ENCODE results near the gene NCR1. TPM values are rescaled to one million over a fixed set of nuclear protein-coding genes. Genes with fewer than 3 reads are reported as not detected.
"Not testable (repeated sequence)": the region's sequence is repeated elsewhere in the genome, so short reads cannot be mapped to it uniquely, and the experiment has no call there.

The NCR1 gene
- polyA plus RNA-seq, 1 donor from 2014 or later: not detected

DNA sequence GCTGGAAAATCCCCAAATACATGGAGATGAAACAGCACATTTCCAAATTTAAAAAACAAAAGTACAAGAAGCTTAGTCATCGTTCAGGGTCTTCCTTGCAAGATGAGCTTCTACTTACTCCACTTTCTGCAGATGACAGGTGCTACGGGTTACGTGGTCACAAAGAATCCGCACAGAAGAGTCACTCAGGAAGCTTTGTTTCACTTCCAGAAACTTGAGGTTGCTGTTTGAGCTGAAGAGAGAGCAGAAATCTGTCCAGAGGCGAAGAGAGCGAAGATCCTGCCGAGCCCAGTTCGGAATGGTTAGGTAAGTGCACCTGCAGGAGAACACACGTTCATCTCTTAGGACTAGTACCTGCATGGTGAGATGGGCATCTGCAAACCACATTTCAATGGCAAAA lies 32.0 kb downstream of the NCR1 start:
- Histone ChIP-seq H3K36me3 (ENCODE audit: insufficient read depth, low read length) (no peaks in the 10 kb centered on the region), H3K9me2 (ENCODE audit: insufficient read depth, low read length) (no peaks in the 10 kb centered on the region), H3K27ac (ENCODE audit: low read length) (no peak overlapping the region), H3K27me3 (ENCODE audit: insufficient read depth, low read depth, low read length) (no peaks in the 10 kb centered on the region), H3K79me2 (replicated peaks; ENCODE audit: insufficient read depth, low read length) (no peaks in the 10 kb centered on the region), H3K4me3 (ENCODE audit: low read length) (no peak overlapping the region), H4K20me1 (ENCODE audit: insufficient read depth) (no peaks in the 10 kb centered on the region), H3K9me3 (ENCODE audit: low read length) (no peaks in the 10 kb centered on the region), H3F3A (ENCODE audit: insufficient read depth, low read length, poor library complexity, severe bottlenecking) (no peaks in the 10 kb centered on the region), H3K9ac (ENCODE audit: low read length) (no peak overlapping the region), H3K4me2 (ENCODE audit: low read length) (no peak overlapping the region), H2AFZ (ENCODE audit: low read depth, low read length) (no peak overlapping the region)
- TF ChIP-seq POLR2AphosphoS5 (IDR thresholded peaks at IDR 0.05) (no peak), CTCF (IDR thresholded peaks at IDR 0.05; ENCODE audit: poor library complexity, severe bottlenecking) (no peak), MXI1 (conservative IDR thresholded peaks at IDR 0.05; ENCODE audit: poor library complexity, severe bottlenecking) (no peak), EP300 (conservative IDR thresholded peaks at IDR 0.05; ENCODE audit: poor library complexity, severe bottlenecking) (no peak), SMC3 (conservative IDR thresholded peaks at IDR 0.05; ENCODE audit: poor library complexity) (no peak), TAF1 (IDR thresholded peaks at IDR 0.05; ENCODE audit: low read depth) (no peak), EZH2 (IDR thresholded peaks at IDR 0.05; ENCODE audit: borderline replicate concordance, insufficient read depth, low read length, poor library complexity, severe bottlenecking) (no peak), RAD21 (conservative IDR thresholded peaks at IDR 0.05) (no peak)
- TF ChIP-seq, protein P1, sequence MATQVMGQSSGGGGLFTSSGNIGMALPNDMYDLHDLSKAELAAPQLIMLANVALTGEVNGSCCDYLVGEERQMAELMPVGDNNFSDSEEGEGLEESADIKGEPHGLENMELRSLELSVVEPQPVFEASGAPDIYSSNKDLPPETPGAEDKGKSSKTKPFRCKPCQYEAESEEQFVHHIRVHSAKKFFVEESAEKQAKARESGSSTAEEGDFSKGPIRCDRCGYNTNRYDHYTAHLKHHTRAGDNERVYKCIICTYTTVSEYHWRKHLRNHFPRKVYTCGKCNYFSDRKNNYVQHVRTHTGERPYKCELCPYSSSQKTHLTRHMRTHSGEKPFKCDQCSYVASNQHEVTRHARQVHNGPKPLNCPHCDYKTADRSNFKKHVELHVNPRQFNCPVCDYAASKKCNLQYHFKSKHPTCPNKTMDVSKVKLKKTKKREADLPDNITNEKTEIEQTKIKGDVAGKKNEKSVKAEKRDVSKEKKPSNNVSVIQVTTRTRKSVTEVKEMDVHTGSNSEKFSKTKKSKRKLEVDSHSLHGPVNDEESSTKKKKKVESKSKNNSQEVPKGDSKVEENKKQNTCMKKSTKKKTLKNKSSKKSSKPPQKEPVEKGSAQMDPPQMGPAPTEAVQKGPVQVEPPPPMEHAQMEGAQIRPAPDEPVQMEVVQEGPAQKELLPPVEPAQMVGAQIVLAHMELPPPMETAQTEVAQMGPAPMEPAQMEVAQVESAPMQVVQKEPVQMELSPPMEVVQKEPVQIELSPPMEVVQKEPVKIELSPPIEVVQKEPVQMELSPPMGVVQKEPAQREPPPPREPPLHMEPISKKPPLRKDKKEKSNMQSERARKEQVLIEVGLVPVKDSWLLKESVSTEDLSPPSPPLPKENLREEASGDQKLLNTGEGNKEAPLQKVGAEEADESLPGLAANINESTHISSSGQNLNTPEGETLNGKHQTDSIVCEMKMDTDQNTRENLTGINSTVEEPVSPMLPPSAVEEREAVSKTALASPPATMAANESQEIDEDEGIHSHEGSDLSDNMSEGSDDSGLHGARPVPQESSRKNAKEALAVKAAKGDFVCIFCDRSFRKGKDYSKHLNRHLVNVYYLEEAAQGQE (IDR thresholded peaks at IDR 0.05; ENCODE audit: borderline replicate concordance): no peak

DNA sequence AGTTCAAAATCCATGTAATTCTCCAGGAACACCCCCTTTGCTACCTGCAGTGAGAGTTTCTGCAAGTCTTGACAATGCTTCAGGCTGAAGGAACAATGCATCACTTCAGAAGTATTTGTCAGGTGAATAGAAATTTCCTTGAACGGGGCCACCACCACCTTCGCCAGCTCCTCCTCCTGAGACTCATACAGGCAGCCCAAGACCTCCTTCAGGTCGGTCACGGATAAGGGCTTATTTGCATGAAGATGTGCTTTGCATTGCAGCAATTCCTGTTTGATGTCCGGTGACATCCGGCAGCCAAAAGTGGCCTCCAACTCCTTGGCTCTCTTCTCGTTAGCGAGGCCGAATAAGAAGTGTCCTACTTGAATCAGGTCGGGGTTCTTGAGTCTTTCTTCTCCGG lies 33.0 kb downstream of the NCR1 start:
- H2AFZ ChIP-seq (ENCODE audit: low read depth, low read length): no peak overlapping the region
- H3K27ac ChIP-seq (ENCODE audit: low read length): no peak overlapping the region
- H3F3A ChIP-seq (ENCODE audit: insufficient read depth, low read length, poor library complexity, severe bottlenecking): no peaks in the 10 kb centered on the region
- no peaks in the 10 kb centered on the region for H3K79me2 ChIP-seq (replicated peaks; ENCODE audit: insufficient read depth, low read length)
- H3K9me3 ChIP-seq (ENCODE audit: low read length): no peaks in the 10 kb centered on the region
- no peak overlapping the region for H3K4me2 ChIP-seq (ENCODE audit: low read length)
- H3K27me3 ChIP-seq (ENCODE audit: insufficient read depth, low read depth, low read length): no peaks in the 10 kb centered on the region
- no peak overlapping the region for H3K9ac ChIP-seq (ENCODE audit: low read length)
- no peak overlapping the region for H3K4me3 ChIP-seq (ENCODE audit: low read length)
- H4K20me1 ChIP-seq (ENCODE audit: insufficient read depth): no peaks in the 10 kb centered on the region
- H3K9me2 ChIP-seq (ENCODE audit: insufficient read depth, low read length): no peaks in the 10 kb centered on the region
- TF ChIP-seq TAF1 (IDR thresholded peaks at IDR 0.05; ENCODE audit: low read depth): no peak
- no peak for TF ChIP-seq RAD21 (conservative IDR thresholded peaks at IDR 0.05)
- TF ChIP-seq POLR2AphosphoS5 (IDR thresholded peaks at IDR 0.05): no peak
- TF ChIP-seq MXI1 (conservative IDR thresholded peaks at IDR 0.05; ENCODE audit: poor library complexity, severe bottlenecking): no peak
- no peak for TF ChIP-seq EP300 (conservative IDR thresholded peaks at IDR 0.05; ENCODE audit: poor library complexity, severe bottlenecking)
- no peaks in the 10 kb centered on the region for H3K36me3 ChIP-seq (ENCODE audit: insufficient read depth, low read length)

DNA sequence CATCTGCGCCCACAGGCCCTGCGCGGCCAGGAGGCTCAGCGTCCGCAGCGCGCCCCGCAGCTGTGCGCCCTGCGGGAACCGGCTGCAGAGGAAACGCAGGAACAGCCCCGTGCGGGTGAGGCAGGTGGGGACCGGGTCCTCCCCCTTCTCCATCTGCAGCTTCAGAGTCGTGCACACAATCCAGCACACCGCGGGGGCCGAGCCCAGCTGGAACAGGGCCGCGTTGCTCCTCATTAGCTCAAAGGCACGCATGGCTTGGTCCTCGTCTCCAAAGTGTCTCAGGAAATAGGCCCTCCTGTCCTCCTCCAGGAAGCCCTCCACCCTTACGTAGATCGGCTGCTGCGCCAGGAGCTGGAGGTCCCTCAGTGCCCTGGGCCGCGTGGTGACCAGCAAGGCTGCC lies 33.6 kb downstream of the NCR1 start:
- not testable (repeated sequence) for H3K27ac ChIP-seq (ENCODE audit: low read length); H3K4me3 ChIP-seq (ENCODE audit: low read length); H3K36me3 ChIP-seq (ENCODE audit: insufficient read depth, low read length); H3K79me2 ChIP-seq (replicated peaks; ENCODE audit: insufficient read depth, low read length); H3K9me2 ChIP-seq (ENCODE audit: insufficient read depth, low read length); H3K27me3 ChIP-seq (ENCODE audit: insufficient read depth, low read depth, low read length); H3K4me2 ChIP-seq (ENCODE audit: low read length); H2AFZ ChIP-seq (ENCODE audit: low read depth, low read length); H3K9me3 ChIP-seq (ENCODE audit: low read length); H3F3A ChIP-seq (ENCODE audit: insufficient read depth, low read length, poor library complexity, severe bottlenecking); H4K20me1 ChIP-seq (ENCODE audit: insufficient read depth); H3K9ac ChIP-seq (ENCODE audit: low read length)

GRCh38 chr19:54943772-54944361 lies 37.9 kb downstream of the NCR1 start:
- not testable (repeated sequence) for H3K9ac ChIP-seq (ENCODE audit: low read length); H2AFZ ChIP-seq (ENCODE audit: low read depth, low read length)

More at GRCh38 chr19:54943772-54944361, 37.9 kb downstream of the NCR1 start:
- H3K27ac ChIP-seq (ENCODE audit: low read length); H3K9me3 ChIP-seq (ENCODE audit: low read length); H3F3A ChIP-seq (ENCODE audit: insufficient read depth, low read length, poor library complexity, severe bottlenecking); H3K36me3 ChIP-seq (ENCODE audit: insufficient read depth, low read length); H3K9me2 ChIP-seq (ENCODE audit: insufficient read depth, low read length); H4K20me1 ChIP-seq (ENCODE audit: insufficient read depth); H3K4me2 ChIP-seq (ENCODE audit: low read length); H3K4me3 ChIP-seq (ENCODE audit: low read length); H3K79me2 ChIP-seq (replicated peaks; ENCODE audit: insufficient read depth, low read length); H3K27me3 ChIP-seq (ENCODE audit: insufficient read depth, low read depth, low read length): not testable (repeated sequence)
